Limb (tissue), 2 donors: ENCODE data around the gene GGCT.

Experiments
- DNase-seq, 2 donors: peaks; one replicate each; pipeline ENCODE4 v3.0.0-alpha.2; 2016; ENCODE audit errors: extremely low spot score in 2 of 2

The GGCT gene

GRCh38 chr7:30464231-30464671 is 40.4 kb downstream of the GGCT start:
- DNase-seq = no peak

GRCh38 chr7:30463405-30464145 is 41.1 kb downstream of the GGCT start:
- DNase-seq = no peak

- DNase-seq = no peak
These were observed 42.5 kb downstream of the GGCT start for GRCh38 chr7:30462179-30462578.

GRCh38 chr7:30460246-30460633 is 44.4 kb downstream of the GGCT start:
- DNase-seq = no peak

GRCh38 chr7:30459591-30460245 is 44.9 kb downstream of the GGCT start:
- DNase-seq = peak; percentile 64 to 67

- DNase-seq = no peak
These were observed 46.3 kb downstream of the GGCT start for GRCh38 chr7:30458311-30458710.

- no peak for DNase-seq
These were observed 50.7 kb downstream of the GGCT start for GRCh38 chr7:30453921-30454320.

GRCh38 chr7:30453016-30453415 is 51.6 kb downstream of the GGCT start:
- DNase-seq = no peak

GRCh38 chr7:30452280-30452930 is 52.2 kb downstream of the GGCT start:
- DNase-seq = no peak

- DNase-seq = no peak
These were observed 52.9 kb downstream of the GGCT start for GRCh38 chr7:30451539-30452279.

GRCh38 chr7:30450983-30451497 is 53.6 kb downstream of the GGCT start:
- no peak for DNase-seq

- no peak for DNase-seq
These were observed 54.2 kb downstream of the GGCT start for GRCh38 chr7:30450240-30450982.

GRCh38 chr7:30448461-30449189 is 56.0 kb downstream of the GGCT start:
- DNase-seq = no peak

GRCh38 chr7:30447466-30447865 is 57.2 kb downstream of the GGCT start:
- DNase-seq = no peak
